Posterior vena cava (tissue), 2 donors: ENCODE measurements around the gene RPA3. TPM values are rescaled to one million over a fixed set of nuclear protein-coding genes. Genes with fewer than 3 reads are reported as not detected.

Experiments used
- DNase-seq: peaks from one replicate; pipeline ENCODE4 v3.0.0-alpha.2; 2020; ENCODE audit warnings: low spot score
- intact Hi-C, 2 donors: fragments of 100-400 bp; cut with DNase I; formaldehyde crosslinking; loops; one replicate each; pipeline versions ENCODE4 v1.14.1 to v1.14.2; 2022 to 2023
- total RNA-seq, 2 donors: library from RNA; stranded (reverse); fragmentation: NEBNext Ultra II Directional; extraction: Animal tissue kit (Norgen Biotek cat#: 25700); gene quantifications; one replicate each; pipeline ENCODE4 v1.2.1, GENCODE V29; 2021
- donor health status: DM: yes; HTN: yes; CAD: no.
- donor health status: DM: yes; HTN: yes; CAD: no.

The RPA3 gene
- total RNA-seq, 2 donors from 2014 or later = 17.0 to 18.2 TPM

DNA sequence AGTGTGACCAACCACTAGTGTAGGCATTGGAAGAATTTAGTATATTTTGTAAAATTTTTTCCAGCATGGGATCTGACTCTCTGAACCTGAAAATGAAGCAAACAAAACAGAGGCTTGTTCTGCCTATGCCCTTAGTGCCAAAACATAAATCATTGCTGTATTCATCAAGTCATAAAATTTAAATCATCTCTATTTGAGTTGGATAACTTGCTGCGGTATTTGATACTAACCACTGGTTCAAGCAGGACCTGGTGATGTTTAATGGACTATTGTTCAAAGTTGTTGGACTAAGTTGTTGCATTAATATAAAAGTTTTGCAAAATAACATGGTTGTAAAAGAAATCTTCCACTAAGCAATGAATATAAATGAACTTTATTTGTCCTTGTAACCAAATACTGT is 19.8 kb upstream of the RPA3 start:
- intact Hi-C loops = no loop called here
- DNase-seq = no peak

DNA sequence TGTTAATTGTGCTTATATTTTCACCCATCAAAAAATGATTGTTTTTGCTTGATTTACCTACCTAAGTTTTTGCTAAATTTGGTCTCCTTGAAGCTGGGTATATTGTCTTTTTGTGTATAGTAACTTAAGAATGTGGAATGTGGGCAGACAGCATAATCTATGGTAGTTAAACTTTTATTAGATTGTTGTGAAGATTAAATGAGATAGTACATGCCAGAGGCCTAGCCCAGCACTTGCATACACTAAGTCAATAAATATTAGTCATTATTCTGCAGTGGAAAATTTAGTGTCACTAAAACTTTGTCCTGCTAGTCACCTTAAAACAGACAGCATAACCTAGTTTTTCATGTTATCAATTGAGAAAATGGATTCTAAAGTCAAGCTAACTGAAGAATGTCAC is 19.3 kb upstream of the RPA3 start:
- intact Hi-C loops = no loop called here
- DNase-seq = no peak

DNA sequence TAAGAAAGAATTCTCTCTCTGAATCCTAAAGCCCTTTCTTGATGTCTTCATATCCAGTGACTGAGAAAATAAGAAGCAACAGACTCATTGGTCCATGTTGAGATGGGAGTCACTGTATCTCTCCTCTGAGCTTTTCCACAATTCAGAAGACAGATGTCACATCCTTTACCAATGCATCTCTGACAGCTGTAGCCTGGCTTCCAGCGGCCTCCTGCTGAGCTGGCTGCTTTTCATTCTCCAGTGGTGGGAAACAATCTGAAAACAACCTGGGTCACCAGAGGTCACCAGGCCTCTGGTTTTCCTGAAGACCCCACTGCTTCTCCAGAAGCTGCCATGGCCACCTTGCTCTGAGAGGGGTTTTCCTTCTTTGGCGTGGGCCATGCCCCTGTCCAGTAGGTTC is 18.3 kb upstream of the RPA3 start:
- intact Hi-C loops = no loop called here
- DNase-seq = no peak

DNA sequence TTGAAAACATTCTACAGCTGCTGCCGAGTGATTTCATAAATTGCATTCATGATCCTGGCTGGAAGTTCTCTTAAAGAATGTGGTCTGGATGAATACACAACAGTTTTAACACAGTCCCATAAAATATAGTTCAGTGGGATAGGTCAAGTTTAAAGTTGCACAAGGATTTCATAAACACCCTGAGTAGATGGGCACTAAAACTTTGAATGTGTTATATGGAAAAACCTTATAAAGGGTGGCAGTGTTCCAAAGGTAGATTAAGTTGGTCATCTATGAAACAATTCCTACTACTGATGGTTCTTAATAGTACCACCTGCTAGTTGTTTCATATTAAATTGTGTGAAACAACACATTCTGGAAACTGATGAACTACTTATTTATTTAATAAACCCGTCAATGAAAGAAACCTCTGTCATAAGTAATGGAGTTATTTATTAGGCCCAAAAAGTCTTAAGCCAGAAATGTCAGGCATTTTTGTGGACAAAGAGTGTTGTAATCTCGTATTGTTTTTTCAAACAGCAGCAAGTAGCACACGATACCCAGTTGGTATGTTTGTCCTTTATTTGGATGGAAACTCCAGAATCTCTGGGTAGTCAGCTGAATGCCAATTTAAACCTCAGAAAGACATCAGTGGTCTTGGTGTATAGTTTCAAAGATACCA is 14.3 kb upstream of the RPA3 start:
- intact Hi-C loops = no loop called here
- DNase-seq = no peak

DNA sequence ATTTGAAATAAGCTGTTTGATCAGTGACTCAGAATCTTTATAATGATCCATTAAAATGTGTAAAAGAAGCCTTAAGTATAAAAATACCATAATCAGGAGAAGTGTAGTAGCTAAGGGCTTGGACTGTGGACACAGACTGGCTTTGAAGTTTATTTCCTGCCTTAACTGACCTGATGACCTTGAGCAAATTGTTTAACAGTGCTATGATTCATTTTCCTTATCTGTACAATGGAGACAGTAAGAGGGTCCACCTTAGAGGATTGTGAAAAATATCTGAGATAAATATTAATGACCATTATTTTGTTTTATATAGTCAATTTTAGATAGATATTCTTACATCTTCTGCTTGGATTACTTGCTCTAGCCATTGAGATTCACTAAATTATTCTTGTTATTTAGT is 13.3 kb upstream of the RPA3 start:
- intact Hi-C loops = no loop called here
- no peak for DNase-seq

DNA sequence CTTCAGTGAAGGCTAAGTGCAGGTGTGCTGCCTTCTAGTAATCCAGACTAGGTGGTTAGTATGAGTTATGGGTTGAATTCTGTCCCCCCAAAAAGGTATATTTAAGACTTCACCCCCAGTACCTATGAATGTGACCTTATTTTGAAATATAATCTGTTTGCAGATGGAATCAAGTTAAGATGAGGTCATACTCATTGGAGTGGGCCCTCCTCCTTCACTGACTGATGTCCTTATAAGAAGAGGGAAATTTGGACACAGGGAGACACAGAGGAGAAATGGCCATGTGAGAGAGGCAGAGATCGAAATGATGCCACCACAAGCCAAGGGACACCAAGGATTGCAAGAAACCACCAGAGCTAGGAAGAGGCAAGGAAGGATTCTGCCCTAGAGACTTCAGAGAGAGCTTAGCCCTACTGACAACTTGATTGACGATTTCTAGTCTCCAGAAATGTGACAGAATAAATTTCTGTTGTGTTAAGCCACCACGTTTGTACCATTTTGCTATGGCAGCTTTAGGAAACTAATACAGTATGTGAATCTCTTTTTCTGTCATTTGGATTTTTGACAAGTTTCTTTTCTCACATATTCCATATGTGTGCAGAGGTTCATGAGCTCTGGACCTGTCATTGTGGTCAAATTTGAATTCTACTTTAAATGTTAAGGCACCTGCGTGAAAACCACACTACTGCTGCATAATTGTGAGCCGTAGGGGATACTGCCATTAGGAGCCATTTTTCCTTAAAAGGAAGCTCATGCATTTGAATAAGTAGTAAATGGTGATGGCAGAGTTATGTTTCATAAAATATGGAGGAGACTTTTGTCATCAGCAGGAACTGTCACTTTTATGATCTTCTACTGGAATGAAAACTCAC is 2.6 kb upstream of the RPA3 start:
- DNase-seq = no peak
- intact Hi-C loops = no loop called here

DNA sequence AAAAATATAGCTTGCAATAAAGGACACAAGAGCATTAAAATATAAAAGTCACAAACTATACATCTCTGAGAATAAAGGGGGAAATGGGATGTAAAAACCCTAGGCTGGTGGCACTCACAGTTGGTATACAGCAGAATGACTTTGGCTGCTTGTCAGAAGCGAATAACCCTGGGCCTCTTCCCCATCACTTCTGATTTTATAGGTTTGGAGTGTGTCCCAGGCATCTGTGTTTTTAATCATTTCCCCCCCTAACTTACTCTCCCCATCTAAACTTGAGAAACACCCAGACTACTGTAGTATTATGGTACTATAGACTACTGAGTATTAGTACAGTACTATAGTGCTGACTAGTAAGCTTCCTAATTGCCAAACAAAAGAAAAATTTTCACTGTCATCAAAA is 1.8 kb upstream of the RPA3 start:
- intact Hi-C loops = no loop called here
- no peak for DNase-seq

DNA sequence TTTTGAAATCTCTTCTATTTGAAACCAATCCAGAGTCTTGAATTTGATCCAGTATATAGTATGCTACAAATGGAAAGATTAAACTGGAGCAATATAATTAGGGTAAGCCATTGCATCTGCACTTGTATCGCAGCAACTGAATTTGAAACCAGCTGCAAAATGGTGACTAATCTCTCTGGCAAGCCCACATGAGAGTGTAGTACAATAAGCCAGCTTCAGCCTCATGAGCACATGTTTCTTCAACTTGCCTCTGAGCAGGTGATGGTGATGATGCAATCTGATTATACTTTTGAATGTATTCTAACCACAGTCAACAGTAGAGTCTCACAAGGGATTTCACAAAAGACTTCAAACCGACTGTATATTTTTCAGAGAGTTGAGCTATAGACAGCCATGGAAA is 829 bp upstream of the RPA3 start:
- intact Hi-C loops = no loop called here
- no peak for DNase-seq

DNA sequence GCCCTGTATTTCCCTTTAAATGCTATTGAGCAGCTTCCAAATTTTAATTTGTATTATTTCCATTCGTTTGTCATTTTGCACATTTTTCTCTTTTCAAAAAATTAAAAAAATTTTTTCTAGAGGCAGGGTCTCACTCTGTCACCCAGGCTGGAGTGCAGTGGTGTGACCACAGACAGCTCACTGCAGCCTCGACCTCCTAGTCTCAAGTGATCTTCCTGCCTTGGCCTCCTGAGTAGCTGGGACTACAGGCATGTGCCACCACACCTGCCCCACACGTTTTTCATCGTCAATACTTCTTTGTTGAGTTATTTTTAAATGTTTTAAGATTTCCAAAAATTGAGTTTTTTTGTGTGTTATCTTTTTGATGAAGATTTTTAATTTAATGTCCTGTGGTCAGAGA is 4.7 kb downstream of the RPA3 start:
- intact Hi-C loops = no loop called here

DNA sequence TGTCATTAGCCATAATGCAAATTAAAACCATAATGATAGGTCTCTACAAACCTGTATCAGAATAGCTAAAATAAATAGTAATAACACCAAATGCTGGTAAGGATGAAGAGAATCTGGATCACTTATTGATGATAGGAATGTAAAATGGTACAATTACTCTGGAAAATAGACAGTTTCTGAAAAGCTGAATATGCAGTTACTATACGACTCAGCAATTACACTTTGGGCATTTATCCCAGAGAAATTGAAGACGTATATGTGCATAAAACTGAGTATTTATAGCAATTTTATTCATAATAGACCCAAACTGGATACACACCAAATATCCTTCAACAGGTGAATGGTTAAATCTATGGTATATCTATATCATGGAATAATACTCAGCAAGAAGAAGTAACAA is 7.9 kb downstream of the RPA3 start:
- no peak for DNase-seq

More for the DNA sequence above, 4.7 kb downstream of the RPA3 start:
- DNase-seq = no peak

DNA sequence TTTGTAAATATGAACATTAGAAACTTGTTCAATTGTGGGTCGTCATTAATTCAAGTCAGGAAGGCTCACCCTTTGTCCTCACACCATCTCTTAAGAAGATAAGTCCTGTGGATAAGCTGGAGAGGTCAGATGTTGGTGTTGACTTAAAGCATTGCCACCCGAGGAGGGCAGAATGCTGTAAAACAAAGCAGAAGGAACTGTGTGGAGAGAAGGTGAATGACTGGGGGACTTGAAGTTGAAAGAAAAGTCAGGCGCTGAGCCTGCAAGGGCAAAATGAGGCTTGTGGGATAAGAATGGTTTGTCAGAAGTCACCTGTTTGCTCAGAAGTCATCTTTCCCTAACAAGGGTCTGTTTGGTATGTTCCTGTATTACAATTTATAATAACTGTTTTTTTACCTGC is 9.1 kb downstream of the RPA3 start:
- intact Hi-C loops = no loop called here
- DNase-seq = no peak

More for the DNA sequence above, 7.9 kb downstream of the RPA3 start:
- intact Hi-C loops = no loop called here

DNA sequence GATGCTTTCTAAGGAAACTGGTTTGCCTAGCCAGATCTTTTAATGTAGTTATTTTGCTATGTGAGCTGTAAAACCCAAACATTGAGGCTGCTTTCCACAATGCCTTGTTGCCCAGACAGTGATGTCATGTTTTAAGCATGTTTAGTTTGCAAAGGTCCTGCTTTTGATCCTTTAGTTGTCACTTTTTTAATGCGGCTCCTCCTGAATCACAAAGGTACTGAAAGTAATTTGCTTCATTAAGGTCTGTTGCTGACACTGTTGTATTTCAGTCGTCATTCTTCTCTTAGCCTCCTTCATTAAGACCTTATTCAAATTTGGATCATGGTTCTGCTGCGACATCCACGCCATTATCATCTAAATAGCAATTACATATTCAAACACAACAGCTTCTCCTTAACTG is 10.6 kb downstream of the RPA3 start:
- intact Hi-C loops = no loop called here

DNA sequence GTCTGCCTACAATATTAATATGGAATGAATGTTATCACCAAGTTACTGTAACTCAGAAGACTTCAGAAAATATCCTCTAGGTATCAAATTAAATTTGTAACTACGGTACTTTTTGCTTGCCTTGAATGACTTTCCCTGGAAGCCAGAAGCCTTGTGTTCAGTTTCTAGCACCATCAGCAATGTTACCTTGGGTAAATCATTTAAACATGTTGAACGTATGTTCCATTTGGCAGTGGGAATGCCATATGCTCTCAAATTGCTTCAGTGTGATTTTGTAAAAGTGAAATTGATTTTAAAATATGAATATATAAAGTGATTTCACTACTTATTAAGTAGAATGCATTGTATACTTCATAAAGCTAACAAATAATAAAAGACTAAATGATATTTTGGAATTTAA is 11.2 kb downstream of the RPA3 start:
- DNase-seq = no peak
- intact Hi-C loops = no loop called here

More for the DNA sequence above, 10.6 kb downstream of the RPA3 start:
- DNase-seq = no peak

DNA sequence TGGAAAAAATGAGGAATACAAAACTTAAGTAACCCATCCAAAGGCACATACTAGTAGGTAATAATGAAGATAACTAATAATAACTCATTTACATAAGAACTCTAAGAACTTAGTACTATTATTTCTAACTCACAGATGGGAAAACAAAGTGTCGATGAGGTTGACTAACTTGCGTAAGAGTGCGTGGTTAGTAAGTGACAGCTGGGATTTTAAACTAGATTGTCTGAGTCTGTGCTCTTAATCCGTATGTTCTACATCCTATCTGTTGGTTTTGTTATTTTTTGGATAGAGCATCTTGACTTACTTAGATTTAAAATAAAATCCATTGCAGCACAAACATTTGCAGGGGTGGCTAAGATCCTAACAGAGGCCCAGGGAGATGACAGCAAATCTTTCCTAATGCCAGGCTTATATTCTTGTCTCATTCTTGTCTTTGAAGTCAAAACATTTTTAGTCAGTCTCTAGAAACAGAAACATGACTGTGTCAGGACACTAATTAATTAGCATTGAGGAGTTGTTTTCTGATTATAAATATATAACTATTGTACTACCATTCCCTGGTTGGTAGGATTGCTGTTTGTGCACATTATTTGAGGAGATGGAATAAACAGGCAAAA is 11.7 kb downstream of the RPA3 start:
- DNase-seq = no peak
- intact Hi-C loops = no loop called here

DNA sequence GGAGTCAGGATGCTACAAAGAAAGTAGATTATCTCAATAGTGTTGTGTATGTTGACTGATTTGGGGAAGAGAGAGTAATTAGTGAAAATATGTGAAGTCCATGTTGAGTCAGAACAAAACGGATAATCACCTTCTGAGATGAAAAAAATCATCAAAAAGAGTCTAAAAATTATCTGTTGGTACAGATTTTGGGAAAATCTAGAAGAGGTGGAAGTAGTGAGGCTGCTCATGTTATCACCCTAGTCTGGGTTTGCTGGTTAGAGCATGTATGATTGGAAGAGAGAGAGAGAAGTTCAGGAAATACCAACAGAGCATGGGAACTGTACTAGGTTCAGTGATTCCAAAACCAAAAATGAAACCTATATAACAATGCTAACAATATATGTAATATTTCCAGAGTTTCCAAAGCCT is 12.3 kb downstream of the RPA3 start:
- intact Hi-C loops = no loop called here

DNA sequence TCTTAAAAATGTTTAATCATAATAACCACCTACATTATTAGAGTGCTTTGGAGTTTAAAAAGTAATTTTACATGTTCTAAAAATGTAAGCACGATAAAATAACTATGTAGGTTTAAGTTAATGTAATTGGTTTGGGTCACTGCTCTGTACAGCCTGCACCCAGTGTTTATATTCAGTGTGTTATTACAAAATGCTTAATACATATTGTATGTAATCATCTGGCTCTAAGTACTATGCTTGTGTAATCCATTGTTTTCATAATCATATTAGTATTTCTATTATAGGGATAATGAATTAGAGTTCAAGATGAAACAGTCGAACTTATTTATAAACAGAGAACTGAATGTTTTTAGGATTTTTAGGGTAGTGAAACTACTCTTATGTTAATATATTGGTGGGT is 13.1 kb downstream of the RPA3 start:
- intact Hi-C loops = no loop called here
- DNase-seq = no peak

More for the DNA sequence above, 12.3 kb downstream of the RPA3 start:
- no peak for DNase-seq

DNA sequence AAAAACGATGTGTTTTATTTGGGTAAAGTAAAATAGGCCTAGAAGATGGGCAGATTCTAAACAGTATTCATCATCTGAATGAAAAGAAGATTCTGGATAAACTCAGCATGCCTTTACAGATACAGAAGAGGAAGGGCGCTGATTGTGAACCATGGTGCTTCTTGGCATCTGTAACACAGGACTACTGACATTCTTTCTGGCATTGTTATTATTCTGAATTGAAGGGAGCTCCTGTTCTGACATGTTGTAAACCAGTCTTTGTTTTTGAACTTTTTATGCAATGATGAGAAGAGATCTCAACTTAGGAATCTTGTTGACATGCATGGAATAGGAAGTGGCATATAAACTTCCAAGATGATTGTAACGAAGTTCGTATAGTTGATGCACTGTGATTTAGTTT is 13.5 kb downstream of the RPA3 start:
- DNase-seq = no peak
- intact Hi-C loops = no loop called here

DNA sequence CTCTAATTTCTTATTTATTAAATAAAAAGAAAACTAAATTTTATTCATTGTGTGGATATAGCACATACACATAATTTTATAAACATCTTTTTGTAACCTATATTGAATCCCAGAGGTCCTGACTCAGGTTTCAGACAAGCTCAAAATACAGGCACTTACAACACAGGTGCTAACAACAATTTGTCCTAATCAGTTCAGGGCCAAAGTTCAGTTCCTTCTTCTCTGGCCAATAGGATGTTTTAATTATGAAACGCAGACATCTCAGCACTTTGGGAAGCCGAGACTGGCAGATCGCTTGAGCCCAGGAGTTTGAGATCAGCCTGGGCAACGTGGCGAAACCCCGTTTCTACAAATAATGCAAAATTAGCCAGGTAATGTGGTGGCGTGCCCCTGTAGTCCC is 15.0 kb downstream of the RPA3 start:
- no peak for DNase-seq
- intact Hi-C loops = no loop called here

DNA sequence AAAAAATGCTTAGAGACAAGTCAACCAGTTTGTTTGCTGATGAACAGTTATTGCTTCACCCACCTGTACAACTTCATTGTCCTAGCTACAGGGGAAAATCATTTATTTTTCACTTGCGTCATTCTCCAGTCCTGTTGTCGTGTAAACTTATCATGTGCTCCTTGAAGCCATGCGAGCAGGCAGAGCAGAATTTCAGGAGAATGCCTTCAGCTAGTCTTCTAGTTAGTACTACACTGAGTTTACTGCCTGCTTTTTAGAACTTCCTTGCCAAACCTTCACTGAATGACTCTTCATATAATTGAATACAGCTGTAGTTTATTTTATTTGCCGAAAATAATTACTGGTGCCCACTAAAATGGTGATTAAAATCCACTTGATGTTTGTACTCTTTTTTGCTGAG is 15.6 kb downstream of the RPA3 start:
- intact Hi-C loops = no loop called here

DNA sequence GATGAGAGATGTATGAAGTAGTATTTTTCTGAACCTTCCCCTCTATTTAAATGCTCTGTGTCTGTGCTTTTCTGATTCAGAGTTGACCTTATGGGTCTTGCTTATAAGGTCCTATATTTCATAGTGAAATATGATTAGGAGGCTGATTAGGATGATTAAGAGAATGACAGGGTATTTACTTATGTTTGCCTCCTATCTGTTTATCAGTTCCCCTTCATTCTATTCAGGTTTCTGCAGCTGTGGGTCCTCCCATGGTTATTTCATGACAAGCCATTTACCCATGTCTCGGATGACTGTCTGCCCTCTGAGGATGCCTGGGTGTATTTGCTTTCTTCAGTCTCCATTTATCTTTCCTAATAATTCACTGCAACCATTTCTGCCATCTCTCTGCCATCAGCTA is 16.9 kb downstream of the RPA3 start:
- intact Hi-C loops = no loop called here
- DNase-seq = no peak

More for the DNA sequence above, 15.6 kb downstream of the RPA3 start:
- no peak for DNase-seq

DNA sequence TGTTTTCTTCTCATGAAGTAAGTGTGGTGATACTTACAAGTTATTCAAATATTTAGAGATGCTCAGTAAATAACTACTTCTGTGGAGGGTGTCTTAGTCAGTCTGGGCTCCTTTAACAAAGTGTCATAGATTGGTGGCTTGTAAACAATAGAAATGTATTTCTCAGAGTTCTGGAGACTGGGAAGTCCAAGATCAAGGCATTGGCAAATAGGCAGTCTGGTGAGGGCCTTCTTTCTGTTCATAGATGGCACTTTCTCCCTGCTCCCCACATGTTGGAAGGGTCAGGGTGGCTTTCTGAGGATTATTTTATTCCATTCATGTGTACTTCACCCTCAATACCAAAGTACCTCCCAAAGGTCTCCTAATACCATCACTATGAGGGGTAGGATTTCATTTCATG is 18.4 kb downstream of the RPA3 start:
- intact Hi-C loops = no loop called here
- no peak for DNase-seq
